Femur (tissue), 1 donor: Measurements from ENCODE around the gene DEFB132.
"Not testable (repeated sequence)": the region's sequence is repeated elsewhere in the genome, so short reads cannot be mapped to it uniquely, and the experiment has no call there.

Source experiments
- DNase-seq: peaks from one replicate; pipeline ENCODE4 v3.0.0-alpha.2; 2017

The DEFB132 gene

GRCh38 chr20:257419-257818 is at the start of gene DEFB132:
DEFB132 (plus strand) TSS chr20:257724; CDS start chr20:257779, 55 bp downstream.
- DNase-seq: no peak

GRCh38 chr20:208942-209566 is 48.5 kb upstream of the DEFB132 start:
- no peak for DNase-seq

- no peak for DNase-seq
Observed at GRCh38 chr20:210809-211502, 46.6 kb upstream of the DEFB132 start.

- DNase-seq: no peak
Observed at GRCh38 chr20:214383-214782, 43.1 kb upstream of the DEFB132 start.

GRCh38 chr20:215796-216195 is 41.7 kb upstream of the DEFB132 start:
- no peak for DNase-seq

- DNase-seq: no peak
Observed at GRCh38 chr20:217266-217665, 40.3 kb upstream of the DEFB132 start.

GRCh38 chr20:219290-220115 is 38.0 kb upstream of the DEFB132 start:
- DNase-seq: no peak

- no peak for DNase-seq
Observed at GRCh38 chr20:221258-221830, 36.2 kb upstream of the DEFB132 start.

GRCh38 chr20:225879-226278 is 31.6 kb upstream of the DEFB132 start:
- not testable (repeated sequence) for DNase-seq

- DNase-seq: no peak
Observed at GRCh38 chr20:226958-227357, 30.6 kb upstream of the DEFB132 start, which contains the start of gene DEFB129. DEFB129 (plus strand) TSS chr20:227258; CDS start chr20:227289, 31 bp downstream.

GRCh38 chr20:227439-228105 is 30.0 kb upstream of the DEFB132 start:
- DNase-seq: no peak

- no peak for DNase-seq
Observed at GRCh38 chr20:235891-236290, 21.6 kb upstream of the DEFB132 start.

- no peak for DNase-seq
Observed at GRCh38 chr20:237489-237888, 20.0 kb upstream of the DEFB132 start.

- no peak for DNase-seq
Observed at GRCh38 chr20:237929-238328, 19.6 kb upstream of the DEFB132 start.

GRCh38 chr20:242905-243304 is 14.6 kb upstream of the DEFB132 start:
- DNase-seq: no peak

GRCh38 chr20:251354-251753 is 6.2 kb upstream of the DEFB132 start:
- DNase-seq: no peak

GRCh38 chr20:252801-253200 is 4.7 kb upstream of the DEFB132 start:
- no peak for DNase-seq

- not testable (repeated sequence) for DNase-seq
Observed at GRCh38 chr20:253447-253846, 4.1 kb upstream of the DEFB132 start.

- no peak for DNase-seq
Observed at GRCh38 chr20:258269-258858, 840 bp downstream of the DEFB132 start.

GRCh38 chr20:258963-259362 is 1.4 kb downstream of the DEFB132 start:
- DNase-seq: no peak

GRCh38 chr20:259981-260380 is 2.5 kb downstream of the DEFB132 start:
- DNase-seq: no peak

GRCh38 chr20:263701-264100 is 6.2 kb downstream of the DEFB132 start:
- no peak for DNase-seq
